Measurements from ENCODE around the gene TMEM191C.

DNA sequence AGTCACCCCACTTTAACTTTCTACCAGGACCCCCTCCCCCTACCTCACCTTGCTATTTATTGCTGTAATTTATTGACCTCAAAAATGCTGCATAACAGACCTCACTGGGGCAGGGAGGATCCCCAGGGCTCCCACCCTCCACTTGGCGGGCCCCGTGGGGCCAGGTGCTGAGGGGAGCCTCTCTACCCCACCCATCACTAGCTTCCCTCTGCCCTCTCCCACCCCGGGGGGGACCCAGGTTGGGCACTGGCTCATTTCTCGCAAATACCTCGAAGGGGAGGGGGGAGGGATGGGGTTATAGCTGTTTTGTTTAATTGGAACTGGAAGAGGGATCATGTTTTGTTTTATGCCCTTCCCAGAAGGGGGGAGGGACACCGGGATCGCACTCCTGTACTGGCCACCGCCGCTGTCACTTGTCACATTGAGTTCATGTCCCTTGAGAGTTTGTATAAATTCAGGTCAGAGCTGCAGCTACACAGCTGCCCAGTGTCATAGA, 16.3 kb upstream of the TMEM191C start:
- TF ChIP-seq POLR2AphosphoS5 (IDR thresholded peaks at IDR 0.05; ENCODE audit: low read depth, low read length) = no peak
- TF ChIP-seq TAF1 (IDR thresholded peaks at IDR 0.05; ENCODE audit: low read depth, low read length) = no peak
- no peak for TF ChIP-seq POLR2A (IDR thresholded peaks at IDR 0.05; ENCODE audit: low read depth, low read length)

All from GM12891 (cell line).